NB4 (cell line): Measurements from ENCODE around the gene MARK2.
A peak's percentile ranks its signal among the peaks of the same experiment; 100 is the strongest.

Experiments used
- DNase-seq: peaks from one replicate; pipeline ENCODE4 v3.0.0; 2010; ENCODE audit warnings: low read depth
- H3K4me3 ChIP-seq: one replicate; pipeline ENCODE4 v1.5.1; 2011; ENCODE audit warnings: mild to moderate bottlenecking, low read depth, low read length, moderate library complexity
- MYC ChIP-seq: IDR thresholded peaks from 2 replicates; pipeline ENCODE4 v1.6.1; 2011; ENCODE audit warnings: low read depth, low read length
- POLR2A ChIP-seq: IDR thresholded peaks from 2 replicates; pipeline ENCODE4 v1.6.1; 2011; ENCODE audit warnings: mild to moderate bottlenecking; ENCODE audit not compliant: insufficient read length; ENCODE audit errors: extremely low read depth
- TF ChIP-seq, protein P1 (sequence below): IDR thresholded peaks from 2 replicates; pipeline ENCODE4 v1.6.1; 2011; ENCODE audit warnings: low read depth, low read length
- TF ChIP-seq, protein P2 (sequence below): IDR thresholded peaks from one replicate; pipeline ENCODE4 v1.5.1; 2012; ENCODE audit warnings: low read depth, low read length

The MARK2 gene

DNA sequence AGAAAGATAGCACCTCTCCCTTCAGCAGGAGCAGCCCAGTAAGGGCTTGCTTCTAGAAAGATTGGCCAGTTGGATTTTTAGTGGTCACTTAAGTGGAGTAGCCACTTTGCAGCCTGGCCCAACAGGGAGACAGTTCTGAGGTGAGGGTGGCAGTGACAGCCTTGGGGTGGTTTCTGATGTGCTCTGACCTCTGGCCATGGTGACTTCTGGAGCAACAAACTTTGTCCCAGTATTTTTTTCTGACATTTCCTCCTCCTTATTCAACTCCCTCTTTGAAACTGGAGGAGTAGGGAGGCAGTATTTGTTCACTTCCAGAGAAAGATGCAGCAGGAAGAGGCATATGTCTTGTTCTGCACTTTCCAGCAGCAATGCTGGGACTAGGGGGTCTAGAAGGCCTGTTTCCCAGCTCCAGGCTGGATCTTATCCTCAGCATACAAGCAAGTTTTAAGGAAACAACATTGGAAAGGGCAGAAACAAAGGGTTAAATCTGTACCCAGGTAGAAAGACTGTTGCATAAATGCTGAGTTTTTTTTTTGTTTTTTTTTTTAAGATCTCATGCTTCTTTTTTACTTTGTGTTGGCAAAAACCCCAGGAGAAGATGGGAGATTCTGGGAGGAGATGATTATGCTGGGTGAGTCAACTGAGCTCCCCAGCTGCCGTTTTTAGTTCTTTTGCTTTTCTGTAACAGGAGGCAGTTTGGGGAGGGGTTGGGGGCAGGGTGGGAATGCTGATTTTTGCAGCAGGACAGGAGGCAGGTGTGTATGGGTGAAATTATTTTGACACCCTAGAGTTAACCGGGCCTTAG lies 40.9 kb downstream of the MARK2 start:
- TF ChIP-seq MYC (no peak), POLR2A (no peak)
- TF ChIP-seq, protein P1, sequence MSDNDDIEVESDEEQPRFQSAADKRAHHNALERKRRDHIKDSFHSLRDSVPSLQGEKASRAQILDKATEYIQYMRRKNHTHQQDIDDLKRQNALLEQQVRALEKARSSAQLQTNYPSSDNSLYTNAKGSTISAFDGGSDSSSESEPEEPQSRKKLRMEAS = no peak
- TF ChIP-seq, protein P2, sequence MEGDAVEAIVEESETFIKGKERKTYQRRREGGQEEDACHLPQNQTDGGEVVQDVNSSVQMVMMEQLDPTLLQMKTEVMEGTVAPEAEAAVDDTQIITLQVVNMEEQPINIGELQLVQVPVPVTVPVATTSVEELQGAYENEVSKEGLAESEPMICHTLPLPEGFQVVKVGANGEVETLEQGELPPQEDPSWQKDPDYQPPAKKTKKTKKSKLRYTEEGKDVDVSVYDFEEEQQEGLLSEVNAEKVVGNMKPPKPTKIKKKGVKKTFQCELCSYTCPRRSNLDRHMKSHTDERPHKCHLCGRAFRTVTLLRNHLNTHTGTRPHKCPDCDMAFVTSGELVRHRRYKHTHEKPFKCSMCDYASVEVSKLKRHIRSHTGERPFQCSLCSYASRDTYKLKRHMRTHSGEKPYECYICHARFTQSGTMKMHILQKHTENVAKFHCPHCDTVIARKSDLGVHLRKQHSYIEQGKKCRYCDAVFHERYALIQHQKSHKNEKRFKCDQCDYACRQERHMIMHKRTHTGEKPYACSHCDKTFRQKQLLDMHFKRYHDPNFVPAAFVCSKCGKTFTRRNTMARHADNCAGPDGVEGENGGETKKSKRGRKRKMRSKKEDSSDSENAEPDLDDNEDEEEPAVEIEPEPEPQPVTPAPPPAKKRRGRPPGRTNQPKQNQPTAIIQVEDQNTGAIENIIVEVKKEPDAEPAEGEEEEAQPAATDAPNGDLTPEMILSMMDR = no peak
- no peak for DNase-seq

DNA sequence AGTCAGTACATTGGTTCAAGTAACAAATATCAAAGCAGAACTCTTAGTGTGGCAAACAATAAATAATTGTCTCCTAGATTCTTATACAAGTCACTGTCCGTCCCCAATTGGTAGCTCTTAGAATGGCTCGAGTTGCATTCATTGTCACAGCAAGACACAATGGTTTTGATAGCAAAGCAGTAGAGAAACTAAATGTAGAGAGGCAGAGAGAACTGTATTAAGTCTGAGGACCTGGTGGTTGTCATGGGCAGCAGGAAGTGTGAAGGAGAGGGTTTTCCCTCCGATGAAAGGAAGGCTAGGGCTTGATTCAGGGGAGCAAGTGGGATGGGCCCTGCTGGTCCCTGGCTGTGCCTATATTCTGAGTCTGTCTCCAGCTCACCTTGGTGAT lies 41.5 kb downstream of the MARK2 start:
- no peak for DNase-seq
- no peak overlapping the region for H3K4me3 ChIP-seq
- no peak for TF ChIP-seq MYC
- TF ChIP-seq, protein P1 = no peak
- TF ChIP-seq, protein P2 = no peak
- TF ChIP-seq POLR2A = no peak

More for the DNA sequence above, 40.9 kb downstream of the MARK2 start:
- no peak overlapping the region for H3K4me3 ChIP-seq

DNA sequence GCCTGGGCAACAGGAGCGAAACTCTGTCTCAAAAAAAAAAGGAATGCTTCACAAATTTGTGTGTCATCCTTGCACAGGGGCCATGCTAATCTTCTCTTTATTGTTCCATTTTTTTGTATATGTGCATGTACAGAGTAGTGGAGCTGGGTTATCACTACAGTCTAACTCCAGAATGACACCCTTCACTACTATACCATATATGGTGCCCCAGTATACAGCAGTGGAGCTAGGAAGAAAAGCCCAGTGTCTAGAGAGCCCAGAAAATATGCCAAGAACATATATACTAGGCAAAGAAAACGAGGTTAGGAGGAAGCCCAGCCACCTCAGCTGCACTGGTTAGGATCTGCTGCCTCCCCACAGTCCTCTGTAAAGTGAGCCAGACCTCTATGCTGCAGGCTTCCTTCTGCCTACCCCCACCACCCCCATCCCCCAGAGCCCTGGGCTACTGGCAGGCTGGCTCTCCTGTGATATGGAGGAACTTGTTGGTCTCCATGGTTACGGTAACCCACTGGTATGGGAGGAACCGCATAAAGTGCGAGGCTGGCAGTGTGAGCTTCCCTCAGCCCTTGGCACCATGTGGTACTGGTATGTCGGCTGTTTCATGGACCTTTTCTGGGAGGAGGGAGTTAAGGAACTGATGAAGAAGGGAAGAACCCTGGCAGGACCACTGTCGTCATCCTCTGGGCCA lies 43.8 kb downstream of the MARK2 start:
- H3K4me3 ChIP-seq = no peak overlapping the region
- peak; percentile 93 for DNase-seq
- TF ChIP-seq MYC = 0 out of 2 replicates have a peak, but pooled peaks have one; percentile 10
- TF ChIP-seq, protein P2 = no peak
- no peak for TF ChIP-seq POLR2A
- TF ChIP-seq, protein P1 = peak; percentile 63

DNA sequence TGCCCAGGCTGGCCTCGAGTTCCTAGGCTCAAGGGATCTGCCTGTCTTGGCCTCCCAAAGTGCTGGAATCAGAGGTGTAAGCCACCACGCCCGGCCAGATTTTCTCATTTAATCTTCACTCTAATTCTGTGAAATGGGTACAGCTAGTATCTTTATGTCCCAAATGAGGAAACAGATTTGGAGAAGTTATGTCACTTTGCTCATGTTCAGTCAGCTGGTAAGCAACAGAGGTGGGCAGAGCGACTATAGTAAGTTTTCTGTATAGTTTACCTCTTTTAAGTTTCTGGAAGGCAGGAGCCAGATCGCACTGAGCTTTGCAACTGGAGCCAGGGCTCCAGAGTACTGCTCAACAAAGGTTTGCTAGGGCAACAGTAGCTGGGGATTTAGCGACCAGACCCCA lies 44.9 kb downstream of the MARK2 start:
- no peak for DNase-seq
- H3K4me3 ChIP-seq = no peak overlapping the region
- TF ChIP-seq POLR2A (no peak), MYC (no peak)
- TF ChIP-seq, protein P1 = no peak
- TF ChIP-seq, protein P2 = no peak

DNA sequence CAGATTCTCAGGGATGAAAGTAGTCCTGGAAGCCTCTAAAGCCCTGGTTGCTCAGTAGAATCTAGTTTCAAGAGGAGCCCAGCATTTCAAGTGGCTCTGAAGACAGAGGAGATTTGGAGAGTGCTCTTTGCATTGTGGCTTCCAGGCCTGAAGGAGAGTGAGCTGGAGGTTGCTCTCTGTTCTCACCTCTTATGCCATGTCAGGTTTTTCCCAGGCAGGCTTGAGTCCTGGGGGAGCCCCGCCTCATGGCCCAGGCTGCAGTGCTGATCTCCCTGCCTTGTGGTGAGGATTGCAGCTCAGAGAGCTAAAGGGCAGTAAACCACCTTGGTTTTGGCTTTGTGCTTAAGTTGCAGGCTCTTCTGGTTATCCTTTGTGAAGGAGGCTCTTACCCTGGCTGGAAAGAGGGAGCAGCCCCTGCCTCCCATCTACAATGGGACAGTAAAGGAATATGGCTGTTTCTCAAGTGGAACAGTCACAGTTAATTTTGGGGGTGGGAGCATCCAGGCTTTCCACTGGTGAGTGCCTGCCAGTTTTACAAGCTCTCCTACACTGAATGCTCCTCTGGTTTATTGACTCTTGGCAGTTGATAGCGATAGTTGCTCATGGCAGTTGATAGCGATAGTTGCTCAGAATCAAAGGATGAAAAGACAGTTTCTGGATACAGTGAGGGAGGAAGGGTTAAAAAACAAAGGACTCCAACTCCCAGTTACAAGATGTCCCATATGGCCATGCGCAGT lies 45.5 kb downstream of the MARK2 start:
- TF ChIP-seq, protein P1 = no peak
- no peak for TF ChIP-seq MYC
- TF ChIP-seq POLR2A = no peak
- TF ChIP-seq, protein P2 = no peak
- no peak overlapping the region for H3K4me3 ChIP-seq
- no peak for DNase-seq
